ENCODE results near the gene LRRC52.

LRRC52 gene, protein sequence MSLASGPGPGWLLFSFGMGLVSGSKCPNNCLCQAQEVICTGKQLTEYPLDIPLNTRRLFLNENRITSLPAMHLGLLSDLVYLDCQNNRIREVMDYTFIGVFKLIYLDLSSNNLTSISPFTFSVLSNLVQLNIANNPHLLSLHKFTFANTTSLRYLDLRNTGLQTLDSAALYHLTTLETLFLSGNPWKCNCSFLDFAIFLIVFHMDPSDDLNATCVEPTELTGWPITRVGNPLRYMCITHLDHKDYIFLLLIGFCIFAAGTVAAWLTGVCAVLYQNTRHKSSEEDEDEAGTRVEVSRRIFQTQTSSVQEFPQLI

DNA sequence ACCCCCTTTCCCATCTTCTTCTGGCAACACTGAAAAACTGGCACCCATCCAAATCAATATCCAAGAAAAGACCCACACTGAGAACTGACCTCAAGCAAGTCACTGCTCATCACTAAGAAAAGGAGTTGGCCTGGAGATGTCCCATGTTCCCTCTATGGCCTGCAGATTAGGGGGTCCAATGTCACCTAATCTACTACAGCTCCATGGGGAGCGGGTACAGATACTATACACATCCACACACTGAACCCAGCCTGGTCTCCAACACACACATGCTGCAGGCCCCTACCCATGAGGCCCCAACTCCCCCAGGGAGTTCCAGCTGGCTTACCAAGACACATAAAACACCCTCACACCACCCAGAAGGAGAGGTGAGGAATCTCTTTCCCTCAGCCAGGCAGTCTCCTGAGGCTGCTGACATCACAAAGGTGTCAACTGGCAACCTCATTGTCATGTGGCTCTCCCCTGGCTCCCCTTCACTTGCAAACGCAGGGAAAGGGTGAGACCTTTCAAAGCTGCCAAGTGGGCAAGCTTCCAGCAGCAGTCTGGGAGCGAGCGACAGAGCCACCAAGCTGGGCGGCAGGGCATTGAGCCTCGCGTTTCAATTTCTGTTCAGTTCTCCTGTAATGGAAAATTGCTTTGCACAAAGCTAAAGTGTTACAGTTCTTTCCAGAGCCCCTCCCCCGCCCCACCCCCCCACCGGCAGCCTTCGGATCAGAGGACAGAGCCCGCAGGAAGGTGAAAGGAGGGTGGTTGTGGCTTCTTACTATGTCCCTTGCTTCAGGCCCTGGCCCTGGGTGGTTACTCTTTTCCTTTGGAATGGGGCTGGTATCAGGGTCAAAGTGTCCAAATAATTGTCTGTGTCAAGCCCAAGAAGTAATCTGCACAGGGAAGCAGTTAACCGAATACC lies at the start of gene LRRC52:
Gene LRRC52, plus strand, starts transcription at position 469 of the 907 bp plus-strand sequence. Its CDS starts 297 bp downstream, at position 766.
- peaks cover 53% of the 10 kb centered on the region for H3K27me3 Mint-ChIP-seq
- no peak within 1 kb of the TSS for H3K27ac Mint-ChIP-seq

DNA sequence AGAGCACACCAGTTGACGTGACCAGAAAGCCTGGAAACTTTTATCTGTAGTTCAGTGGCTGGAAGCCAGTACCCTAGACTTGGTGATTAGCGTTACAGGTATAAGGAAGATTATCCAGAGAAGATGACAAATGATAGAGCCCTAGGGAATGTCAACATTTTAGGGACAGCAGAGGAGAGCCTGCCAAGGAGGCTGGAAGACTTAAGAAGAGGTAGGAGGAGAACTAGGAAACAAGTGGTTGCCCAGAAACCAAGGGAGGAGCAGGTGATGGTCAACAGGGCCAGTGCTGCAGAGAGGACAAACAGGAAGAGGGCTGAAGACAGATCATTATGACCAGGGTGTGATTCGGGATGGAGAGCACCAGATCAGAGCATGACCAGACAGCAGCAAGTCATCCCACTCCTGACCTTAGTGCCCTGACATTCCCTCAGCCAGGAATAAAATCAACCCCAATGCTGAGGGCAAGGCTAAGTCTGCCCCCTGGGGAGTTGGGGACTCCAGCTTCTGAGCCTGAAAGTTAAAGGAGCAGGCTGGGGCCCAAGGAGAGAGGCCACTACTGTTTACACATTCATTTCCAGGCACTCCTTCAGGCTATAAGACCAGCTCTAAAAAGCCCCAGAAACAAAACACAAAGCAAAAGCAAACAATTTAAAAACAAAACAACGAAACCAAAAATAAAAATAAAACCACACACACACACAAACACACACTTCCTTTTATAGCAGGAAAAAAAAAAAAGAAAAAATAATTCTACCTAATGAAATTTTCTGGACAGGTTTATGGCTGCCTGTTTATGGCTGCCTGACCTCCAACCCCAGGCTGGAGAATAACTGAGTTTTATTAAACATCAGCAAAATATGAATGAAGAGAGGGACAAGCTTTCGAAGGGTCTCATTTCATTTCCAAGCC lies 48.6 kb upstream of the LRRC52 start:
- no peaks in the 10 kb centered on the region for H3K4me1 Mint-ChIP-seq (ENCODE audit: low read depth)
- H3K9me3 Mint-ChIP-seq: no peaks in the 10 kb centered on the region
- no peaks in the 10 kb centered on the region for H3K36me3 Mint-ChIP-seq (ENCODE audit: low read depth)
- peaks cover 22% of the 10 kb centered on the region for H3K27me3 Mint-ChIP-seq
- H3K27ac Mint-ChIP-seq: no peak overlapping the region
- no peak overlapping the region for H3K4me3 Mint-ChIP-seq
- DNase-seq: no peak

More for the DNA sequence above, at the start of gene LRRC52:
- Mint-ChIP-seq H3K4me3 (no peak within 1 kb of the TSS), H3K9me3 (no peaks in the 10 kb centered on the region), H3K36me3 (ENCODE audit: low read depth) (no peaks in the 10 kb centered on the region), H3K4me1 (ENCODE audit: low read depth) (no peaks in the 10 kb centered on the region)
- no peak for DNase-seq

- Mint-ChIP-seq H3K27ac (no peak overlapping the region), H3K27me3 (peaks cover 24% of the 10 kb centered on the region)
Observed at GRCh38 chr1:165495858-165496205, 48.0 kb upstream of the LRRC52 start.

DNA sequence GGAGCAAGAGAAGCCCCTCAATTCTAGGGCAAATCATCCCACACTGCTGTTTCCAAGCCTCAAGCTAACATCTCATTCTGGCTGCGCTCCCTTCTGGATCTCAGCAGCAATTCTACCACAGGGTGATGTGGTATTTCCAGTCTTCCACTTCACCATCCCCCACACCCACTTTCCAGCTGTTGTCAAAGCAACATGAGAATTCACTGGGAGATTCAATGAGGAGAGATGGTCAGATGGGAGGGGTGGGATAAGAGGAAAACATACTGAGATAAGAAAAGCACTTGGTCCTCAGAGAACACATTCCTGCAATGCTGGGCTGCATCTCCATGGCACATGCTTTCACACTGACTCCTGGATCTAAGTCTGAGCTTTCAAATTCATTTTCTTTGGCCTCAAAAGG lies 47.3 kb upstream of the LRRC52 start:
- DNase-seq: no peak
- Mint-ChIP-seq H3K36me3 (ENCODE audit: low read depth) (no peaks in the 10 kb centered on the region), H3K27me3 (peaks cover 28% of the 10 kb centered on the region), H3K27ac (no peak overlapping the region), H3K4me3 (no peak overlapping the region), H3K9me3 (no peaks in the 10 kb centered on the region), H3K4me1 (ENCODE audit: low read depth) (no peaks in the 10 kb centered on the region)

More at GRCh38 chr1:165495858-165496205, 48.0 kb upstream of the LRRC52 start:
- DNase-seq: no peak
- Mint-ChIP-seq H3K9me3 (no peaks in the 10 kb centered on the region), H3K4me3 (no peak overlapping the region), H3K4me1 (ENCODE audit: low read depth) (no peaks in the 10 kb centered on the region), H3K36me3 (ENCODE audit: low read depth) (no peaks in the 10 kb centered on the region)

- H3K4me1 Mint-ChIP-seq (ENCODE audit: low read depth): no peaks in the 10 kb centered on the region
- no peak overlapping the region for H3K27ac Mint-ChIP-seq
- peaks cover 29% of the 10 kb centered on the region for H3K27me3 Mint-ChIP-seq
- no peaks in the 10 kb centered on the region for H3K36me3 Mint-ChIP-seq (ENCODE audit: low read depth)
- no peak for DNase-seq
- no peak overlapping the region for H3K4me3 Mint-ChIP-seq
- no peaks in the 10 kb centered on the region for H3K9me3 Mint-ChIP-seq
Observed at GRCh38 chr1:165497069-165498013, 46.5 kb upstream of the LRRC52 start.

DNA sequence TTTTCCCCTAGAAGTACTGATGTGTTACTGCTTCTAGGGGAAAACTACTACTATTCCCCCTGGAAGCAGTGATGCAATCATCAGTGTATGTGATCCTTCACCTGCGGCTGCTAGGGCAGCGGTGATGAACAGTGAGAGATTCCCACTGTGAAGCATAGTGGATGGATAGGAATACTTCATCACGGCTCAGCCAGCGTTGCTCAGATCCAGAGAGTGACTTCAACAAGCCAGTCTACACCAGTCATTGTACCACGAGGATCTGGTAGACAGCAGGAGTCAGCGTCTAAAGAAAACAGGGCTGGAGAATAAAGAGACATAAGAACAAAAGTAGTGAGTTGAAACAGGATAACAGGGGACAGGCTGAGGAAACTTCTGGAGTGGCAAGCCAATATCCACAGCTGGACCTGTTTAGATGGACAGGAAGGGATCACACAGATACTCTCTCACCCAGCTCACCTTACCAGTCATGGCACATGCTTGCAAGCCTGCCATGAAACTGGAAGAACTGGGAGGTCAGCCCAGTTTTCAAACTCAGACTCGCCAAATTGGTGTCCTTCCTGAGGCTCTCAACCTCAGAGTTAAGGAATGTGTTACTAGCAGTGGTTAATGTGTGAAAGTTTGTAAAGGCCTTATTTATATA lies 42.4 kb upstream of the LRRC52 start:
- Mint-ChIP-seq H3K27me3 (peaks cover 33% of the 10 kb centered on the region), H3K27ac (no peak overlapping the region), H3K9me3 (no peaks in the 10 kb centered on the region), H3K36me3 (ENCODE audit: low read depth) (no peaks in the 10 kb centered on the region), H3K4me3 (no peak overlapping the region), H3K4me1 (ENCODE audit: low read depth) (no peaks in the 10 kb centered on the region)
- no peak for DNase-seq

DNA sequence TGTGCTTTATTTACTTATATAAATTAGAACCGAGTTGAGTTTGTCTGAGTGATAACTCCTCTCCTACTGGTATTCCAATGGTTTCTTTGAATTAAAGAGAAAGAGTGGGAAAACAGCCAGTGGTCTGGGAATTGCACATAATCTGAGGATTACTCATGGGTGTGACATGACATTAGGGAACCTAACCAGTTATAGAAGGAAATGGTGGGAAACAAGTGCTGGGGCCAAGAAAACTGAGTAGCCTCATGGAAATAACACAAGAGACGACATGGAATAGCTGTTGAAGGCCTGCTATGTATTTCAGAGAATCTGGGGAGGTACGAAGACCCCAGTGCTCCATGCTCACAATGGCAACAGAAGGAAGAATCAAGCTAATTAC lies 41.8 kb upstream of the LRRC52 start:
- H3K27ac Mint-ChIP-seq: no peak overlapping the region
- no peaks in the 10 kb centered on the region for H3K4me1 Mint-ChIP-seq (ENCODE audit: low read depth)
- H3K27me3 Mint-ChIP-seq: peaks cover 28% of the 10 kb centered on the region
- H3K36me3 Mint-ChIP-seq (ENCODE audit: low read depth): no peaks in the 10 kb centered on the region
- H3K4me3 Mint-ChIP-seq: no peak overlapping the region
- H3K9me3 Mint-ChIP-seq: no peaks in the 10 kb centered on the region
- no peak for DNase-seq

GRCh38 chr1:165507570-165507969 lies 36.2 kb upstream of the LRRC52 start:
- Mint-ChIP-seq H3K27me3 (peaks cover 15% of the 10 kb centered on the region), H3K4me3 (no peak overlapping the region), H3K36me3 (ENCODE audit: low read depth) (no peaks in the 10 kb centered on the region), H3K9me3 (no peaks in the 10 kb centered on the region), H3K27ac (no peak overlapping the region), H3K4me1 (ENCODE audit: low read depth) (no peaks in the 10 kb centered on the region)
- no peak for DNase-seq

DNA sequence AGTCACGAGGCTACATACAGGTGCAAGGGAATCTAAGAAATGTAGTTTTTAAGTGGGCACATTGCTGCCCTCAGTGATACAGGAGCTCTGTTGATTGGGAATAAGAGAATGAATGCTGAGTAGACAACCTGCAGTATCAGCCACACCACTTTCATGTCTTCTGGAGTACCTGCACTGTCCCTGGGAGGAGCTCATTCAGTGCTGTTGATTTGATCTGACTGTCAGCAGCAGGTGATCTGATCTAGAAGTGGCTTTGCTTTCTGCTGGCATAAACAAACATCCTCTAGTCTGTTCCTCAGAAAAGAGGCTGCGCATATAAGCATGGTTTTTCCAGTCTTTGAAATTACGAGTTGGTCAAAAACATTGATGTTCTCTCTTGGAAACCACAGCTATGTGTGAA lies 35.5 kb upstream of the LRRC52 start:
- H3K27me3 Mint-ChIP-seq: peaks cover 13% of the 10 kb centered on the region

GRCh38 chr1:165512816-165513215 lies 31.0 kb upstream of the LRRC52 start:
- no peaks in the 10 kb centered on the region for H3K36me3 Mint-ChIP-seq (ENCODE audit: low read depth)
- H3K4me1 Mint-ChIP-seq (ENCODE audit: low read depth): no peaks in the 10 kb centered on the region
- DNase-seq: no peak
- no peaks in the 10 kb centered on the region for H3K9me3 Mint-ChIP-seq
- H3K27me3 Mint-ChIP-seq: peaks cover 8% of the 10 kb centered on the region
- no peak overlapping the region for H3K4me3 Mint-ChIP-seq
- no peak overlapping the region for H3K27ac Mint-ChIP-seq

More for the DNA sequence above, 35.5 kb upstream of the LRRC52 start:
- no peak for DNase-seq
- Mint-ChIP-seq H3K36me3 (ENCODE audit: low read depth) (no peaks in the 10 kb centered on the region), H3K9me3 (no peaks in the 10 kb centered on the region), H3K4me3 (no peak overlapping the region), H3K27ac (no peak overlapping the region), H3K4me1 (ENCODE audit: low read depth) (no peaks in the 10 kb centered on the region)

GRCh38 chr1:165516469-165516868 lies 27.3 kb upstream of the LRRC52 start:
- DNase-seq: no peak
- Mint-ChIP-seq H3K27ac (no peak overlapping the region), H3K27me3 (peaks cover 15% of the 10 kb centered on the region), H3K9me3 (peaks cover 2% of the 10 kb centered on the region), H3K36me3 (ENCODE audit: low read depth) (no peaks in the 10 kb centered on the region), H3K4me3 (no peak overlapping the region), H3K4me1 (ENCODE audit: low read depth) (no peaks in the 10 kb centered on the region)

DNA sequence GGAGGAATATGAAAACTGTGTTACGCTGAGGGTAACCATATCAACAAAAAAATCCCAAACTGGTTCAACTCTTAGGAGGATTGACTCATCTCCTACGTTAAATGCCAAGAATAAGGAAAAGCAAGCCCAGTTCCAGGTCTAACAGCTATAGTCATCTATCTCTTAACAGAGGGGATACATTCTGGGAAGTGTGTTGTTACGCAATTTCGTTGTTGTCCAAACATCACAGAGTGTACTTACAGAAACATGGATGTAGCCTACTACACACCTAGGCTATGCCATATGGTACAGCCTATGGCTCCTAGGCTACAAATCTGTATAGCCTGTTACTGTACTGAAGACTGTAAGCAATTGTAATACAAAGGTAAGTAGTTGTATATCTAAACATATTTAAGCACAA lies 23.2 kb upstream of the LRRC52 start:
- peaks cover 28% of the 10 kb centered on the region for H3K27me3 Mint-ChIP-seq
- H3K4me1 Mint-ChIP-seq (ENCODE audit: low read depth): no peaks in the 10 kb centered on the region
- H3K36me3 Mint-ChIP-seq (ENCODE audit: low read depth): no peaks in the 10 kb centered on the region
- H3K4me3 Mint-ChIP-seq: no peak overlapping the region
- no peak for DNase-seq
- H3K27ac Mint-ChIP-seq: no peak overlapping the region
- H3K9me3 Mint-ChIP-seq: peaks cover 10% of the 10 kb centered on the region

- H3K27me3 Mint-ChIP-seq: peaks cover 54% of the 10 kb centered on the region
- H3K4me1 Mint-ChIP-seq (ENCODE audit: low read depth): no peaks in the 10 kb centered on the region
Observed at GRCh38 chr1:165524639-165525285, 19.0 kb upstream of the LRRC52 start.

More at GRCh38 chr1:165524639-165525285, 19.0 kb upstream of the LRRC52 start:
- DNase-seq: no peak
- no peaks in the 10 kb centered on the region for H3K36me3 Mint-ChIP-seq (ENCODE audit: low read depth)
- H3K9me3 Mint-ChIP-seq: peaks cover 10% of the 10 kb centered on the region
- H3K27ac Mint-ChIP-seq: no peak overlapping the region
- H3K4me3 Mint-ChIP-seq: no peak overlapping the region

All from activated T-cell treated with anti-CD3 and anti-CD28 coated beads, Interleukin-2, amount 50 U/mL, for 24 hours (primary cell).